Measurements from ENCODE around the gene RALGPS1.

- TF ChIP-seq HDAC2 (IDR thresholded peaks at IDR 0.05) (no peak), CTCF (IDR thresholded peaks at IDR 0.05) (no peak), MAFK (IDR thresholded peaks at IDR 0.05; ENCODE audit: partially characterized antibody) (no peak), EP300 (IDR thresholded peaks at IDR 0.05) (no peak), GATA3 (IDR thresholded peaks at IDR 0.05; ENCODE audit: borderline replicate concordance) (no peak), POLR2A (IDR thresholded peaks at IDR 0.05; ENCODE audit: low read length) (no peak), RAD21 (conservative IDR thresholded peaks at IDR 0.05 in 1 of 2, IDR thresholded peaks at IDR 0.05 in 1 of 2) (no peak), HMGXB4 (CRISPR knock-in tag; IDR thresholded peaks at IDR 0.05; ENCODE audit: borderline replicate concordance) (no peak)
- TF ChIP-seq, protein P1, sequence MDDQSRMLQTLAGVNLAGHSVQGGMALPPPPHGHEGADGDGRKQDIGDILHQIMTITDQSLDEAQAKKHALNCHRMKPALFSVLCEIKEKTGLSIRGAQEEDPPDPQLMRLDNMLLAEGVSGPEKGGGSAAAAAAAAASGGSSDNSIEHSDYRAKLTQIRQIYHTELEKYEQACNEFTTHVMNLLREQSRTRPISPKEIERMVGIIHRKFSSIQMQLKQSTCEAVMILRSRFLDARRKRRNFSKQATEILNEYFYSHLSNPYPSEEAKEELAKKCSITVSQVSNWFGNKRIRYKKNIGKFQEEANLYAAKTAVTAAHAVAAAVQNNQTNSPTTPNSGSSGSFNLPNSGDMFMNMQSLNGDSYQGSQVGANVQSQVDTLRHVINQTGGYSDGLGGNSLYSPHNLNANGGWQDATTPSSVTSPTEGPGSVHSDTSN (IDR thresholded peaks at IDR 0.05) = no peak
These were observed 178.9 kb downstream of the RALGPS1 start for GRCh38 chr9:127093319-127094020.

Measured in A549 (cell line).